Activated T-helper 17 cell treated with anti-CD3 and anti-CD28 coated beads, Interleukin-2, amount 50 U/mL, for 72 hours (primary cell): ENCODE data around the gene ZNF398. TPM values are rescaled to one million over a fixed set of nuclear protein-coding genes. Genes with fewer than 3 reads are reported as not detected.

ENCODE experiments used
- ATAC-seq: fragments of 150-1000 bp; cut with Tn5 transposase; replicated peaks from 2 replicates; pipeline ENCODE4 v1.10.0; 2021; ENCODE audit warnings: mild to moderate bottlenecking, moderate library complexity
- H3K27ac Mint-ChIP-seq: one replicate; pipeline ENCODE4 v1.8.0; 2022; ENCODE audit warnings: mixed read lengths
- H3K27me3 Mint-ChIP-seq: one replicate; pipeline ENCODE4 v1.8.0; 2022; ENCODE audit warnings: mixed read lengths
- H3K36me3 Mint-ChIP-seq: one replicate; pipeline ENCODE4 v1.8.0; 2022; ENCODE audit warnings: low read depth, mild to moderate bottlenecking, mixed read lengths
- H3K4me1 Mint-ChIP-seq: one replicate; pipeline ENCODE4 v1.8.0; 2022; ENCODE audit warnings: mixed read lengths
- H3K4me3 Mint-ChIP-seq: one replicate; pipeline ENCODE4 v1.8.0; 2022; ENCODE audit warnings: mild to moderate bottlenecking, mixed read lengths
- H3K9me3 Mint-ChIP-seq: one replicate; pipeline ENCODE4 v1.8.0; 2022; ENCODE audit warnings: mixed read lengths
- total RNA-seq, 2 donors: library from RNA; stranded (reverse); gene quantifications; one replicate each; pipeline ENCODE4 v1.2.3, GENCODE V29; 2022

The ZNF398 gene
- total RNA-seq, 2 donors from 2014 or later: 11.3 to 13.8 TPM

DNA sequence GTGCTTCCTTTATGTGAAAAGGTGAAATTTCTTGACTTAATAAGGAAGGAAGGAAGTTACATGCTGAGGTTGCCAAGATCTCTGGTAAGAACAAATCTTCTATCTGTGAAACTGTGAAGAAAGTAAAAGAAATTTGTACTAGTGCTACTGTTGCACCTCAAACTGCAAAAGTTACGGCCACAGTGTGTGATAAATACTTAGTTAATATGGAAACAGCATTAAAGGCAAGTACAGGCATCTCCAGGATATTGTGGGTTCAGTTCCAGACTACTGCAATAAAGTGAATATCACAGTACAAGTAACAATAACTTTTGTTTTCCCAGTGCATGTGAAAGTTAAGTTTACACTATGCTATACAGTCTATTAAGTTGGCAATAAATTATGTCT, 25.3 kb downstream of the ZNF398 start:
- H3K27me3 Mint-ChIP-seq: no peaks in the 10 kb centered on the region
- ATAC-seq: no peak
- H3K4me3 Mint-ChIP-seq: no peak overlapping the region
- H3K4me1 Mint-ChIP-seq: no peaks in the 10 kb centered on the region
- no peaks in the 10 kb centered on the region for H3K9me3 Mint-ChIP-seq
- H3K27ac Mint-ChIP-seq: no peak overlapping the region
- peaks cover 86% of the 10 kb centered on the region for H3K36me3 Mint-ChIP-seq

DNA sequence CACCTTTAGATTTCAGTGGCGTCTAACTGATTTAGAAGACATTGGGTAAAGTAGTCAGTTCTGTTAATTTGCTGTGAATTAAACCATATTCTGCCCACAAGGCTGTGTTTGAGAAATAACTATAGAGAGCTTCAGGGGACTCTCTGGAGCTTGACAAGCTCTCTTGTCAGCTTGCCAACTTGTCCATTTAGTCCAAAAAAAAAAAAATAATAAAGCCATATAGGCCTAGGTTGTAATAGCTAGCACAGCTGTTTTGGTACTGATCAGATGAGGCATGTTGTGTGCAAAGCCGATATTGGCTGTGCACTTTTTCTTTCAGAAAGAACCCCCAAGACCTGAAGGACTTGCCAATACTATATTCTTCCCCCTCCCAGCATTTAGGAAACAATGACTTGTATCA, 27.9 kb downstream of the ZNF398 start:
- H3K4me3 Mint-ChIP-seq: no peak overlapping the region
- no peaks in the 10 kb centered on the region for H3K4me1 Mint-ChIP-seq
- H3K27ac Mint-ChIP-seq: no peak overlapping the region
- peaks cover 86% of the 10 kb centered on the region for H3K36me3 Mint-ChIP-seq
- ATAC-seq: no peak
- H3K9me3 Mint-ChIP-seq: no peaks in the 10 kb centered on the region
- H3K27me3 Mint-ChIP-seq: no peaks in the 10 kb centered on the region

DNA sequence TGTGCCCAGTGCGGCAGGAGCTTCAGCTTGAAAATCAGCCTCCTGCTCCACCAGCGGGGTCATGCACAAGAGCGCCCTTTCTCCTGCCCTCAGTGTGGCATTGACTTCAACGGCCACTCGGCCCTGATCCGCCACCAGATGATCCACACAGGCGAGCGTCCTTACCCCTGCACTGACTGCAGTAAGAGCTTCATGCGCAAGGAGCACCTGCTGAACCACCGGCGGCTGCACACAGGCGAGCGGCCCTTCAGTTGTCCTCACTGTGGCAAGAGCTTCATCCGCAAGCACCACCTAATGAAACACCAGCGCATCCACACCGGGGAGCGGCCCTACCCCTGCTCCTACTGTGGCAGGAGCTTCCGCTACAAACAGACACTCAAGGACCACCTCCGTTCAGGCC, 32.0 kb downstream of the ZNF398 start:
- H3K36me3 Mint-ChIP-seq: peaks cover 88% of the 10 kb centered on the region
- ATAC-seq: no peak
- no peak overlapping the region for H3K4me3 Mint-ChIP-seq
- H3K27me3 Mint-ChIP-seq: no peaks in the 10 kb centered on the region
- no peak overlapping the region for H3K27ac Mint-ChIP-seq
- no peaks in the 10 kb centered on the region for H3K9me3 Mint-ChIP-seq
- no peaks in the 10 kb centered on the region for H3K4me1 Mint-ChIP-seq

DNA sequence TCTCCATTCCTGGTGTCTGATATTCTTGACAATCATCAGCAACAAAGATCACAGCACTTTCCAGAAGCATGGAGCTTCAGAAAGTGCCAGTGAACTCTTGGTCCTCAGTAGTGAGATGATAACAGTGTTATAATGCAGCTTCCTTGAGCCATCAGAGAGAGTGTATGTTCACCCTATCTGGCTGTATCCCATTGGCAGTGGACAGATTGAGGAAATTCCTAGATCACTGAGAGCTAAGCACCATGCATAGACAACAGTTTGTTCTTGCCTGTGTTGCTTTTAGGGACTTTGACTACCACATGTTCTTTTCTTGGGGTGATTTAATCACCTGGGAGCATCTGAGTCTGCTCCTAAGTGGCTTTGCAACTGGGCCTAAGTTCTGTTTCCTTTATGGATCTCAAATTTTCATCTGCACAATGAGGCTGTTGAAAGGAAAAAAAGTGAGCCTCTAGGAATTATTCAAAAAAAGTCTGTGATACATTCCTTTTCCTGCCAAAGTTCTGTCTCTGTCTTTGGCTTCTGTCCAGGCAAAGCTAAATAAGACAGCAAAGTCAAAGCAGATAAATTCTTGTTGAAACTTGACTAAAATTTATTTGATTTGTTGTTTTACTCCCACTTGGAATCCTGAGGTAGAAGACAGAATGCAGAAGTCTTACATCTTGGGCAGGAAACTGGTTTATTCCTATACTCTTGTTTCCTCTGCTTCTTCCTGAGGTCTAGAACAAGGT, 33.6 kb downstream of the ZNF398 start:
- Mint-ChIP-seq H3K27me3 (no peaks in the 10 kb centered on the region), H3K4me3 (no peak overlapping the region), H3K36me3 (peaks cover 73% of the 10 kb centered on the region), H3K9me3 (no peaks in the 10 kb centered on the region), H3K27ac (peak overlapping the region; percentile 58), H3K4me1 (no peaks in the 10 kb centered on the region)
- no peak for ATAC-seq

DNA sequence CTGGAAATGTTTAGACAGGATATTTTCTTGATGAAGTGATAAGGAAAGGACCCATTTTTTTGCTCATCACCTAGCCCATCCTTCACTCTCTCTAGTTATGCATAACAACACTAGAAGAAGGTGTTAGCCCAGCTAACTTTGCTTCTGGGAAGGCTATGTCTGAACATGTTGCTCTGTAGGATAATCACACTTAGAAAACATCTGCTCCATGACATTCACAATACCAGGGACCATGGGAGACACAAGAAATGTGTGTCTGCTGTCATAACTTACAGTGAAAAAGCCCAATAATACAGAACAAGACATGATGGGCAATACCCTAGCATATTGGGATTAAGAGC, 34.2 kb downstream of the ZNF398 start:
- Mint-ChIP-seq H3K9me3 (no peaks in the 10 kb centered on the region), H3K36me3 (peaks cover 68% of the 10 kb centered on the region)

DNA sequence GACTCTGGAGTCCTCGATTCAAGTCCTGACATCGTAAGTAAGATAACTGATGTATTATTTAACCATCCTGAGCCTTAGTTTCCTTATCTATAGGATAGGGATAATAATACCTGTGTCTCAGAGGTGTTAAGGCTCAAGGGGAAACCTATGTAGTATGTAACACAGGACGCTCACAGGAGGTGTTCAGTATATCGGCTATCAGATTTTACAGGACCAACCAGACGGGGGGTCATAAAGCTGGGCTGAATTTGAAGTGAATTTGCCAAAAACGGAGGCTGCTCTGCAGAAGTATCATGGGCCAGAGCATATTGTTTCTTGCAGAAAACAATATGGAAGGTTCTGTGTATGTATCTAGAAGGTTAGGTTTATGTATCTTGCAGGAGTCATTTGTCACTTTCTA, 37.0 kb downstream of the ZNF398 start:
- no peaks in the 10 kb centered on the region for H3K4me1 Mint-ChIP-seq
- H3K9me3 Mint-ChIP-seq: no peaks in the 10 kb centered on the region
- no peaks in the 10 kb centered on the region for H3K27me3 Mint-ChIP-seq
- H3K4me3 Mint-ChIP-seq: no peak overlapping the region
- ATAC-seq: no peak
- H3K36me3 Mint-ChIP-seq: peaks cover 40% of the 10 kb centered on the region
- no peak overlapping the region for H3K27ac Mint-ChIP-seq

More for the DNA sequence above, 34.2 kb downstream of the ZNF398 start:
- Mint-ChIP-seq H3K4me3 (no peak overlapping the region), H3K27me3 (no peaks in the 10 kb centered on the region), H3K4me1 (no peaks in the 10 kb centered on the region), H3K27ac (peak overlapping the region; percentile 58)
- ATAC-seq: no peak

DNA sequence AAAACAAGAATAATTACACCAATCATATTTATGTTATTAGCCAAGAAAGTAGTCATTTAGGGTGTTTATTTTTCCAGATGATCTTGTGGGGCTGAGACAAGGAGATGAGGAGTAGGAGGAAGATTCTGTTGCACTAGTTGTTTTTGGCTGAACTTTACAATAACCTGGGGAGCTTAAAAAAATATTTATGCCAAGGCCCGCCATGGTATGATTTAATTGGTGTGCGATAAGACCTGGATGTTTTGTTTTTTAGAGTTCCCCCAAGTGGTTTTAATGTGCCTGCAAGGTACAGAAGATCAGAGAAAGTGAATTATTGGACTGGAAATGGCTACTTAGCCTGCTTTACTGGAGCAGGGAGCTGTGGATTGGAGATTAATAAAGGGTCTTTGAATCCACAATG, 41.0 kb downstream of the ZNF398 start:
- ATAC-seq: no peak
- peaks cover 5% of the 10 kb centered on the region for H3K36me3 Mint-ChIP-seq
- no peaks in the 10 kb centered on the region for H3K27me3 Mint-ChIP-seq
- H3K27ac Mint-ChIP-seq: no peak overlapping the region
- no peak overlapping the region for H3K4me3 Mint-ChIP-seq
- H3K4me1 Mint-ChIP-seq: no peaks in the 10 kb centered on the region
- no peaks in the 10 kb centered on the region for H3K9me3 Mint-ChIP-seq

DNA sequence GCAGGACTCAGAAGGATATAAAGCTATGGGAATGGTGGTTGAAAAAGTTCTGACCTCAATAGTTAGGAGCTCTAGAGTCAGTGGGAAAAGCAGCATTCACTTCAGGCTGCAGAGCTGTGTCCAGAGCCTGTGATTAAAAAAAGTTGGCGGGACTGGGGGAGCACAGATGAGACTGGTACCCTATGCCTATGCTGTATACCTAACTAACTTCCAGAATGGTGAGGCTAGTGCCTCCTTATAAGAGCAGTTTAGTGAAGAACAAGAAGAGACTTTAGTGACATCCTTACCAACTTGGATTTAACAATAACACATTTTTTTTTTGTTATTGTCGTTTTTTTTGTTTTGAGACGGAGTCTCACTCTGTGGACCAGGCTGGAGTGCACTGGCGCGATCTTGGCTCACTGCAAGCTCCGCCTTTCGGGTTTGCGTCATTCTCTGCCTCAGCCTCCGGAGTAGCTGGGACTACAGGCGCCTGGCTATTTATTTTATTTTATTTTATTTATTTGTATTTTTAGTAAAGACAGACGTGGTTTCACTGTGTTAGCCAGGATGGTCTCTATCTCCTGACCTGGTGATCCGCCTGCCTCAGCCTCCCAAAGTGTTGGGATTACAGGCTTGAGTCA, 41.5 kb downstream of the ZNF398 start:
- no peaks in the 10 kb centered on the region for H3K27me3 Mint-ChIP-seq
- H3K4me3 Mint-ChIP-seq: no peak overlapping the region
- ATAC-seq: no peak
- H3K36me3 Mint-ChIP-seq: peaks cover under 1% of the 10 kb centered on the region
- H3K4me1 Mint-ChIP-seq: no peaks in the 10 kb centered on the region
- no peaks in the 10 kb centered on the region for H3K9me3 Mint-ChIP-seq
- no peak overlapping the region for H3K27ac Mint-ChIP-seq

DNA sequence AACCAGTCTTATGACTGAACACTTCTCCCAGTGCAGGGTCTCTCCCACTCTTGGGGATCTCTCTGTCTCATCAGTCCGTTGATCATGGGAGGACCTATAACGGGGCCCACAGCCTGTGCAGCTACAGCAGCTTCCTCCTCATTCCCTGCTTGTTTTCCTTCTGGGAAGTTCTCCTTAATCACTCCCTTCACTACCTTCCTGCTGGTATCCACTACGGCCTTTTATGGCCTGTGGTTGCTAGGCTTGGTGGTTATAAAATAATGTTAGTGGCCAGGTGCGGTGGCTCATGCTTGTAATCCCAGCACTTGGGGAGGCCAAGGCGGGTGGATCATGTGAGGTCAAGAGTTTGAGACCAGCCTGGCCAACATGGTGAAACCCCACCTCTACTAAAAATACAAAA, 44.6 kb downstream of the ZNF398 start:
- Mint-ChIP-seq H3K4me1 (no peaks in the 10 kb centered on the region), H3K4me3 (no peak overlapping the region), H3K27ac (no peak overlapping the region), H3K36me3 (peaks cover 10% of the 10 kb centered on the region), H3K27me3 (no peaks in the 10 kb centered on the region), H3K9me3 (no peaks in the 10 kb centered on the region)
- ATAC-seq: no peak

DNA sequence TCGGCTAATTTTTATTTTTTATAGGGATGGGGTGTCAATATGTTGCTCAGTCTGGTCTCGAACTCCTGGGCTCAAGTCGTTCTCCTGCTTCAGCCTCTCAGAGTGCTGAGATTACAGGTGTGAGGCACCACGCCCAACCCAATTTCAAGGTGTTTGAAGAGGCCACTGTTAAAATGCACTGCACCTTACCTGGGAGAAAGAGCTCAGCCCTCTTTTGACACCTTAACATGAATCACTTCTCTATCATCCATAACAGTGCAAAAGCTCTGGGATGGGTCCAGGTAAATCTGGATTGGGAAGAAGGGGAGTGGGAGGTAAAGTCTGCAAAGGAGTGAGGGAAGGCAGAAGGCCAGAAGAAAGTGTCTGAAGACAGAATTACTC, 47.5 kb downstream of the ZNF398 start:
- no peak for ATAC-seq
- Mint-ChIP-seq H3K27ac (peak overlapping the region; percentile 68), H3K4me1 (peaks cover 11% of the 10 kb centered on the region)

DNA sequence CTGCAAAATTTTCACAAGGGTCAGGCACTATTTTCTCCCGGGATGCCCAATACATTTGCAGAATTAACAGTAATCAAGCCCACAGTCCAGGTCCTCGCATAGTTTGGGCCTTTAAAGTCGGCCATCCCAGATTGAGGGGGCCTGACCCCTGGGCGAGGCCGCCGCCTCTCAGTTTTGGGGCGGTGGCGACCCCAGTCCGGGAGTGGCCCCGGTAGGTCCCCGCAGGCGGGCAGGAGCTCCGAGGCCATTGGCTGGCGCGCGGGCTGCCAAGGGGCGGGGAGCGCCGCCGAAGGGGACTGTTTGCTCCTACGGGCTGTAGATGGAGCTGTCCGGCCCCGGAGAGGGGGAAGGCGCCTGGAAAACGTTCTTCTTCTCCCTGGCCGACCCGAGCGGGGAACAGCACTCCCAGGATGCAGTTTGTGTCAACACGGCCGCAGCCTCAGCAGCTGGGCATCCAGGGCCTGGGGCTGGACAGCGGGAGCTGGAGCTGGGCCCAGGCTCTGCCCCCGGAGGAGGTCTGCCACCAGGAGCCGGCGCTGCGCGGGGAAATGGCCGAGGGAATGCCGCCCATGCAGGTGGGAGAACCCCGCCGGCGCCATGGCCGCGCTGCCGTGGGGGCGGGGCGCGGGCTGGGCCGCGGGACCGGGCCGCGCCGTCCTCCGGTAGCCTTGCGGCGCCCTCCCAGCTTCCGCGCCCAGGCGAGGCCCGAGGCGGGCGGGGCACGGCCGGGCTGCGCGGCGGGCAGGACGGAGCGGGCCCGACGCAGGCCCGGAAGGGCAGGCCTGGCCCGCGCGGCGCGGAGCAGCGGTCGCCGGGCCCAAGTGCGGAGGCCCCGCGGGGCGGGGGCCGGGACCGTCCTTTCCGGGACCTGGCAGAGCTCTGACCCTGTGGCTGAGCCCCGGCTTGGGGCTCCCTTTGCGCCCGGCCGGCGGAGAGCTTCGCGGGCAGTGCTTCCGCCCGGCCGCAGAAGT, 48.2 kb downstream of the ZNF398 start, which contains the start of gene ZNF282:
TSS of gene ZNF282 (plus strand) at position 367 of the 971 bp plus-strand sequence. CDS start at position 411, 44 bp downstream.
- Mint-ChIP-seq H3K27me3 (no peaks in the 10 kb centered on the region), H3K9me3 (no peaks in the 10 kb centered on the region), H3K27ac (peak within 1 kb of the TSS; percentile 96), H3K4me1 (peaks cover 17% of the 10 kb centered on the region), H3K36me3 (peaks cover 46% of the 10 kb centered on the region), H3K4me3 (peak within 1 kb of the TSS; percentile 90)
- ATAC-seq: peak; percentile 93

More for the DNA sequence above, 47.5 kb downstream of the ZNF398 start:
- no peaks in the 10 kb centered on the region for H3K9me3 Mint-ChIP-seq
- H3K4me3 Mint-ChIP-seq: peak overlapping the region; percentile 90
- H3K27me3 Mint-ChIP-seq: no peaks in the 10 kb centered on the region
- H3K36me3 Mint-ChIP-seq: peaks cover 39% of the 10 kb centered on the region

DNA sequence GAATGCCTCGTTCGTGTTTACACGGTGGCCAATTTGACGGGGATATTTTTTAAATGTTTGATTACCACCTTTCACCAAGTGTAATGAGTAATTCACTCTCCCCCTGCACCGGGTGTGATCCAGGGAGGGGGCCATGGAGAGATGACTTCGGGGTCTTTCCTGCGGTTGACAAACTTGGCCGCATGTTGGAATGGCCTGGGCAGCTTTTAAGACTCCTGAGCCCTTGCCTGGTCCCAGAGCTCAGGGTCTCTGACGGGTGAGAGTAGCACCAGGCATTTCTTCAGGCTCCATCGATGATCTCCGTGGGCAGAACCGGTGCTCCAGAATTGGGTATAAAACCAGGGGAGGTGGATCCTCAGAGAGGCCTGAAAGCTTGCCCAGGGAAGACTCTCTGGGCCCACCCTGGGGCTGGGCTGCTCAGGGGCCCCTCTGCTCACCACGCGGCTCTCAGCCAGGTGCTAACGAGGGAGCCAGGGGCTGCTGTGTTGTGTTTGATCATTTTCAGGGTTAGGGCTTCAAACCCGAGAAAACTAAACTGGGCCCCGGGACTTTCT, 49.0 kb downstream of the ZNF398 start:
- peak overlapping the region; percentile 96 for H3K27ac Mint-ChIP-seq
- peaks cover 21% of the 10 kb centered on the region for H3K4me1 Mint-ChIP-seq

DNA sequence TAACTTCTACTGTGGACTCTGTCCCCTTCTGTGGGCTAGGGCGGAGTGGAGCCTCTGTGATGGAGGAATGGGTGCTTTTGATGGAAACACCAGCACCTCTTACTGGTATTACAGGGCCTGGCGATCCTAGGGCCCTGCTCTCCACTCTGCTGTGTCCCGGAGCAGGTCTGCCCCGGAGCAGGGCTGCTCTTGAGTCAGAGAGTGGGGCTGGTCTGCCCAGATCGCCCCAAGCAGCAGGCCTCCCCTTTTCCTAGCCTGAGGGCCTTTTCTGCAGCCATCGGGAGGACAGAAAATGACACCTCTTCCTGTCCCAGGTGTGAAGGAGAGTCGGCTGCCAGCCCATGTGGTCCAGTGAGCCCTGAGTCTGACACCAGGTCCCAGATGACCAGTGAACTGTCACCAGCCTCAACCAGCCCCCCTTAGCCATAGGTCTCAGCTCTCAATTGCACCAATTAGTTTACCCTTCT, 49.5 kb downstream of the ZNF398 start:
- H3K4me1 Mint-ChIP-seq: peaks cover 25% of the 10 kb centered on the region
- peak overlapping the region; percentile 96 for H3K27ac Mint-ChIP-seq
- no peaks in the 10 kb centered on the region for H3K27me3 Mint-ChIP-seq
- H3K9me3 Mint-ChIP-seq: no peaks in the 10 kb centered on the region
- ATAC-seq: peak; percentile 30
- H3K36me3 Mint-ChIP-seq: peaks cover 59% of the 10 kb centered on the region
- peak overlapping the region; percentile 90 for H3K4me3 Mint-ChIP-seq

More for the DNA sequence above, 49.0 kb downstream of the ZNF398 start:
- Mint-ChIP-seq H3K36me3 (peaks cover 54% of the 10 kb centered on the region), H3K4me3 (peak overlapping the region; percentile 90), H3K27me3 (no peaks in the 10 kb centered on the region), H3K9me3 (no peaks in the 10 kb centered on the region)
- peak; percentile 11 for ATAC-seq

DNA sequence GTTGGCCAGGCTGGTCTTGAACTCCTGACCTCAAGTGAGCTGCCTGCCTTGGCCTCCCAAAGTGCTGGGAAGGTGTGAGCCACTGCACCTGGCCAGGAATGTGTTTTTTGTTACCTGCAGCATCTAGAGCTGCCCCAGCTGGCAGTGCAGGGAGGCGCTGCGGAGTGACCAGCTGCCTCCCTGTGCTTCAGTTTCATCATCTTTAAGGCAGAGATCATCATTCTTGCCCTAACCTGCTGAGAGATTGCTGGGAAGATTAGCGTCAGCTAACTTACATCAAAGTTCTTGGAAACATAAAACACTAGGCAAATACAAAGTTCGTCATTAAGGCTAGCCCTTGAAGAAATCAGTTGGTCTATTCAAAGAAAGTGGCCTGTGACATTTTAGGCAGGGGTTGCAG, 50.4 kb downstream of the ZNF398 start:
- Mint-ChIP-seq H3K9me3 (no peaks in the 10 kb centered on the region), H3K27ac (peak overlapping the region; percentile 96), H3K36me3 (peaks cover 68% of the 10 kb centered on the region), H3K4me1 (peaks cover 30% of the 10 kb centered on the region), H3K27me3 (no peaks in the 10 kb centered on the region), H3K4me3 (peak overlapping the region; percentile 90)
- ATAC-seq: no peak
